K562 (cell line): ENCODE results near the gene ASGR1. TPM values are rescaled to one million over a fixed set of nuclear protein-coding genes. Genes with fewer than 3 reads are reported as not detected.

Source experiments
- ATF1 ChIP-seq, 2 experiments: fragments of 450-650 bp in 1 of 2; IDR thresholded peaks; 2 replicates each; pipeline ENCODE4 v1.6.1; 2016; ENCODE audit warnings: missing compliant biosample characterization in 1 of 2, missing genetic modification characterization in 1 of 2
- BHLHE40 ChIP-seq: IDR thresholded peaks from 2 replicates; pipeline ENCODE4 v1.6.1; 2011; ENCODE audit warnings: low read length, improper control_type of control experiment
- CREM ChIP-seq: IDR thresholded peaks from 2 replicates; pipeline ENCODE4 v1.6.1; 2014; ENCODE audit warnings: antibody characterized with exemption, low read depth
- E2F8 ChIP-seq: fragments of 450-650 bp; IDR thresholded peaks from 2 replicates; pipeline ENCODE4 v1.7.1; 2018; ENCODE audit warnings: mild to moderate bottlenecking, low read depth; ENCODE audit not compliant: partially characterized antibody
- KHSRP ChIP-seq: fragments of 450-650 bp; IDR thresholded peaks from 2 replicates; pipeline ENCODE4 v1.6.1; 2017
- LARP7 ChIP-seq: fragments of 450-650 bp; IDR thresholded peaks from 2 replicates; pipeline ENCODE4 v1.6.1; 2016
- MXD1 ChIP-seq: fragments of 250-450 bp; sonication (Bioruptor Pico); IDR thresholded peaks from 2 replicates; pipeline ENCODE4 v1.8.0; 2021; ENCODE audit warnings: borderline replicate concordance, mild to moderate bottlenecking, moderate library complexity; ENCODE audit not compliant: poor library complexity, severe bottlenecking
- NEUROD1 ChIP-seq: fragments of 150-350 bp; IDR thresholded peaks from 2 replicates; pipeline ENCODE4 v1.6.1; 2014; ENCODE audit warnings: borderline replicate concordance, low read length, low read depth; ENCODE audit not compliant: partially characterized antibody
- PATZ1 ChIP-seq: fragments of 250-450 bp; sonication (Bioruptor Pico); IDR thresholded peaks from 2 replicates; pipeline ENCODE4 v1.5.0; 2020; ENCODE audit warnings: mild to moderate bottlenecking, borderline replicate concordance
- POLR3G ChIP-seq: IDR thresholded peaks from 2 replicates; pipeline ENCODE4 v1.6.1; 2011; ENCODE audit not compliant: insufficient read length, insufficient replicate concordance; ENCODE audit errors: extremely low read depth
- WHSC1 ChIP-seq: IDR thresholded peaks from one replicate; pipeline ENCODE4 v1.6.1; 2012; ENCODE audit warnings: low read length, control low read depth, inconsistent platforms
- ZMIZ1 ChIP-seq, 2 experiments: fragments of 150-350 bp in 1 of 2; IDR thresholded peaks; 2 replicates each; pipeline ENCODE4 v1.6.1; 2012 to 2016; ENCODE audit warnings: low read depth in 2 of 2, low read length in 2 of 2, mild to moderate bottlenecking in 1 of 2, moderate library complexity in 1 of 2
- ZNF507 ChIP-seq: conservative IDR thresholded peaks from 2 replicates; pipeline ENCODE4 v1.6.1; 2017; ENCODE audit warnings: missing genetic modification characterization, missing compliant biosample characterization
- ZNF655 ChIP-seq: fragments of 250-450 bp; sonication (Bioruptor Pico); IDR thresholded peaks from 2 replicates; pipeline ENCODE4 v1.5.0; 2021
- polyA plus RNA-seq, 8 experiments: library from polyadenylated mRNA; depleted of rRNA in 4 of 8; stranded (reverse) in 5 of 8; unstranded in 3 of 8; fragments of >200 nt; fragmentation: Nextera tagmentation in 2 of 8; fragmentation: Illumina TruSeq in 1 of 8; extraction: Ambion mirVana in 2 of 8; extraction: Trizol in 1 of 8; gene quantifications; 2 replicates each; pipeline versions ENCODE4 v1.2.1 to v1.2.3, GENCODE V29; 2011 to 2014; ENCODE audit warnings: inconsistent platforms in 1 of 8, missing spikeins in 1 of 8
- total RNA-seq, 7 experiments: library from RNA; depleted of rRNA in 6 of 7; stranded (reverse); fragments of >200 nt in 6 of 7; fragmentation: Illumina TruSeq in 2 of 7; extraction: Trizol in 2 of 7; gene quantifications; 2 replicates each; pipeline versions ENCODE4 v1.2.1 to v1.2.3, GENCODE V29; 2011 to 2021; ENCODE audit warnings: low replicate concordance in 1 of 7

The ASGR1 gene
- total and polyA plus RNA-seq, 9 of the 15 experiments (the other 6 are each of a cell fraction or from before 2014, with no cell fraction given) = 0.11 to 1.0 (median 0.64) TPM; not detected in 2

GRCh38 chr17:7219812-7220592, 40.8 kb upstream of the ASGR1 start, which contains the start of the genes ACADVL and DLG4 (continued):
- no peak for TF ChIP-seq MXD1 (CRISPR knock-in tag)
- no peak for TF ChIP-seq KHSRP
- TF ChIP-seq ZNF507 (tag) = no peak
- no peak for TF ChIP-seq LARP7
- peak; percentile 52 for TF ChIP-seq BHLHE40
- TF ChIP-seq NEUROD1 = no peak
- TF ChIP-seq POLR3G = no peak
- no peak for TF ChIP-seq ZMIZ1 (IDR thresholded peaks at IDR 0.05; ENCODE audit: low read depth in 2 of 2, low read length in 2 of 2)
- TF ChIP-seq E2F8 = no peak
- no peak for TF ChIP-seq ZNF655
- TF ChIP-seq ATF1 (CRISPR knock-in tag; IDR thresholded peaks at IDR 0.05) = no peak
- peak; percentile 58 for TF ChIP-seq ATF1 (tag; IDR thresholded peaks at IDR 0.05)
- TF ChIP-seq CREM = peak; percentile 86
- TF ChIP-seq PATZ1 (CRISPR knock-in tag) = 0 out of 2 replicates have a peak, but pooled peaks have one; percentile 15
- TF ChIP-seq WHSC1 = no peak
